ENCODE measurements around the gene KIFC1. TPM values are rescaled to one million over a fixed set of nuclear protein-coding genes. Genes with fewer than 3 reads are reported as not detected.

The KIFC1 gene
- total and polyA plus RNA-seq, 9 of the 15 experiments (the other 6 are each of a cell fraction or from before 2014, with no cell fraction given) = 1.3 to 95.2 (median 76.9) TPM

GRCh38 chr6:33424855-33425667 lies 33.4 kb downstream of the KIFC1 start (continued):
- TF ChIP-seq TEAD4 (IDR thresholded peaks at IDR 0.05; ENCODE audit: low read length) (0 out of 2 replicates have a peak, but pooled peaks have one; percentile 45), TEAD4 (CRISPR knock-in tag; IDR thresholded peaks at IDR 0.05; ENCODE audit: borderline replicate concordance) (no peak), NFATC3 (IDR thresholded peaks at IDR 0.05) (0 out of 2 replicates have a peak, but pooled peaks have one; percentile 49), TFE3 (CRISPR knock-in tag; IDR thresholded peaks at IDR 0.05) (no peak), SAP30 (IDR thresholded peaks at IDR 0.05; ENCODE audit: borderline replicate concordance, insufficient read depth, low read depth, low read length, poor library complexity, severe bottlenecking) (peak; percentile 43), SMARCA5 (IDR thresholded peaks at IDR 0.05) (peak; percentile 72; the same call in 1 of the 2 replicates), HDAC2 (IDR thresholded peaks at IDR 0.05) (0 out of 2 replicates have a peak, but pooled peaks have one; percentile 69), NR2C2 (CRISPR knock-in tag; IDR thresholded peaks at IDR 0.05) (no peak), NR2C2 (tag; IDR thresholded peaks at IDR 0.05) (no peak), ZEB2 (IDR thresholded peaks at IDR 0.05) (peak; percentile 83), ZNF280A (IDR thresholded peaks at IDR 0.05; ENCODE audit: low read depth, partially characterized antibody) (peak; percentile 49), GATA2 (CRISPR knock-in tag; IDR thresholded peaks at IDR 0.05) (peak; percentile 69), ARNT (IDR thresholded peaks at IDR 0.05) (peak; percentile 80 to 94; a peak in 3 of 4 replicates), RBBP5 (IDR thresholded peaks at IDR 0.05; ENCODE audit: borderline replicate concordance, insufficient read depth, low read length, poor library complexity, severe bottlenecking) (peak; percentile 65), CREM (IDR thresholded peaks at IDR 0.05; ENCODE audit: low read depth) (peak; percentile 40; the same call in 1 of the 2 replicates), NR2C1 (IDR thresholded peaks at IDR 0.05) (no peak; the same call in none of the 2 replicates), NR2C1 (tag; IDR thresholded peaks at IDR 0.05) (no peak), CC2D1A (IDR thresholded peaks at IDR 0.05) (peak; percentile 81; the same call in 1 of the 2 replicates)
